ENCODE measurements around the gene SRGAP1. TPM values are rescaled to one million over a fixed set of nuclear protein-coding genes. Genes with fewer than 3 reads are reported as not detected.

The SRGAP1 gene
- total and polyA plus RNA-seq, 9 of the 15 experiments (the other 6 are each of a cell fraction or from before 2014, with no cell fraction given) = 0.01 to 0.13 (median 0.04) TPM; not detected in 3

GRCh38 chr12:64093689-64094088 is 249.2 kb downstream of the SRGAP1 start (continued):
- TF ChIP-seq ZNF740 (CRISPR knock-in tag; IDR thresholded peaks at IDR 0.05) (no peak), ZNF740 (tag; IDR thresholded peaks at IDR 0.05) (no peak), COPS2 (conservative IDR thresholded peaks at IDR 0.05) (no peak), ZNF280B (CRISPR knock-in tag; IDR thresholded peaks at IDR 0.05) (no peak), TRIM25 (IDR thresholded peaks at IDR 0.05; ENCODE audit: borderline replicate concordance) (no peak), SMC3 (conservative IDR thresholded peaks at IDR 0.05; ENCODE audit: insufficient read depth, low read depth, low read length) (no peak), PHTF2 (CRISPR knock-in tag; IDR thresholded peaks at IDR 0.05) (no peak), PHB (CRISPR knock-in tag; IDR thresholded peaks at IDR 0.05) (no peak), VEZF1 (CRISPR knock-in tag; IDR thresholded peaks at IDR 0.05) (no peak)

Measured in K562 (cell line).